Esophagus muscularis mucosa (tissue), 3 donors: ENCODE results near the gene ARL1.

Experiments
- POLR2A ChIP-seq: fragments of 450-650 bp; IDR thresholded peaks from one replicate; pipeline ENCODE4 v1.6.1; 2017; ENCODE audit warnings: antibody characterized with exemption, moderate library complexity, mild to moderate bottlenecking, low read depth
- TF ChIP-seq, protein P1 (sequence below), 3 experiments: fragments of 200-600 bp in 2 of 3; fragments of 450-650 bp in 1 of 3; sonication (generic) in 2 of 3; IDR thresholded peaks; one replicate each; pipeline ENCODE4 v1.5.1; 2017 to 2019; ENCODE audit warnings: antibody characterized with exemption in 3 of 3, mild to moderate bottlenecking in 2 of 3, moderate library complexity in 1 of 3

GRCh38 chr12:101407049-101407435, 530 bp downstream of the ARL1 start:
- TF ChIP-seq, protein P1, sequence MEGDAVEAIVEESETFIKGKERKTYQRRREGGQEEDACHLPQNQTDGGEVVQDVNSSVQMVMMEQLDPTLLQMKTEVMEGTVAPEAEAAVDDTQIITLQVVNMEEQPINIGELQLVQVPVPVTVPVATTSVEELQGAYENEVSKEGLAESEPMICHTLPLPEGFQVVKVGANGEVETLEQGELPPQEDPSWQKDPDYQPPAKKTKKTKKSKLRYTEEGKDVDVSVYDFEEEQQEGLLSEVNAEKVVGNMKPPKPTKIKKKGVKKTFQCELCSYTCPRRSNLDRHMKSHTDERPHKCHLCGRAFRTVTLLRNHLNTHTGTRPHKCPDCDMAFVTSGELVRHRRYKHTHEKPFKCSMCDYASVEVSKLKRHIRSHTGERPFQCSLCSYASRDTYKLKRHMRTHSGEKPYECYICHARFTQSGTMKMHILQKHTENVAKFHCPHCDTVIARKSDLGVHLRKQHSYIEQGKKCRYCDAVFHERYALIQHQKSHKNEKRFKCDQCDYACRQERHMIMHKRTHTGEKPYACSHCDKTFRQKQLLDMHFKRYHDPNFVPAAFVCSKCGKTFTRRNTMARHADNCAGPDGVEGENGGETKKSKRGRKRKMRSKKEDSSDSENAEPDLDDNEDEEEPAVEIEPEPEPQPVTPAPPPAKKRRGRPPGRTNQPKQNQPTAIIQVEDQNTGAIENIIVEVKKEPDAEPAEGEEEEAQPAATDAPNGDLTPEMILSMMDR (IDR thresholded peaks at IDR 0.05) = no peak
- TF ChIP-seq POLR2A = no peak
